Stimulated activated CD8-positive, alpha-beta memory T cell treated with anti-CD3 and anti-CD28 coated beads, Interleukin-15, amount 100 ng/mL, for 24 hours (primary cell): ENCODE measurements around the gene SUCO.
"Not testable (repeated sequence)": the region's sequence is repeated elsewhere in the genome, so short reads cannot be mapped to it uniquely, and the experiment has no call there.

Experiments used
- DNase-seq: peaks from one replicate; pipeline ENCODE4 v3.0.0-alpha.2; 2020; ENCODE audit warnings: low read depth

The SUCO gene

DNA sequence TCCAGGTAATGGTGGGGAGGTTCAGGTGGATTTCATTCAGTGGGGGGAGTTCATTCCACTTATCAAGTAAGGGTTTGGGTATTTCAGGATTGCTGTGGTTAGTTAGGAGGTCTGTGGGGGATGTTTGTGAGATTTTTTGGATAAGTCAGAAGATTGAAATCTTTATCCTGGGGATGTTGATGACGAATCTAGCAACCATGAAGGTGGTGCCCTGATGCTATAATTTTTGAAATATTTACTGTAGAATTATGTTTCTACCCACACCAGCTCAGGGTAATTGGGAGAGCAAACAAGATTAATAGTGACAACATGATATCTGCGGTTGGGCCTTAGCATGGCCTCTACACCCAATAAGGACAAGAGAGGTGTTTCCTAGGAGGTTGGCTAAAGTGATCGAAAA lies 28.3 kb downstream of the SUCO start:
- DNase-seq = no peak

DNA sequence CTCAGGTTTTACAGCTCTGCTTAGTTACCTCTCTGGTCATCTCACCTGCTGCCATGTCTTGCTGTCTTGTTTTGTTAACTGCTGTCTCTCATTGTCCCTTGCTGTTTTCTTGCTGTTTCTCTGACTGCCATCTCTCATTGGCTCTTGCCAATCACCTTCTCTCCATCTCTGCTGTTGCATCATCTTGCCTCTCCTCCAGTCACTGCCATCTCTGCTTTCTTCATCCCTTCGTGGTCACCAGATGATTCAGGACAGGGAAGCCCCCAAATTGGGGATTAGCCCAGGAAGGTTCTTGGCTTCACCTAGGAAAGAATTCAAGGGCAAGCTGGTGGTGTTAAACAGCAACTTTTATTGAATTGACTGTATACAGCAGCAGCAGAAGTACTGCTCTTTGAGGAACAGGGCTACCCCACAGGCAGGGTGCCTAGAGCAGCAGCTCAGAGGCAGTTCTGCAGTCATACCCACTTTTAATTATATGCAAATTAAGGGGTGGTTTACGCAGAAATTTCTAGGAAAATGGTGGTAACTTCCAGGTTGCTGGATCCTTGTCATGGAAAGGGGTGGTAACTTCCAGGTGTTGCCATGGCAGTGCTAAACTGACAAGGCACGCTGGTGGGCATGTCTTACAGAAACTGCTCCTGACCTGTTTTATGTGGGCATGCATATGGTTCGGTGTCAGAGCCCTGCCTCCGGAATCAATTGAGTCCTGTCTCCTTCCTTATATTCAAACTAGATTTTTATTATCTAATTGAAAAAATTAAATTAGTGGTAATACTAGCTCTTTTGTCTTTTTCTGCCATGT lies 33.4 kb downstream of the SUCO start:
- DNase-seq = no peak

DNA sequence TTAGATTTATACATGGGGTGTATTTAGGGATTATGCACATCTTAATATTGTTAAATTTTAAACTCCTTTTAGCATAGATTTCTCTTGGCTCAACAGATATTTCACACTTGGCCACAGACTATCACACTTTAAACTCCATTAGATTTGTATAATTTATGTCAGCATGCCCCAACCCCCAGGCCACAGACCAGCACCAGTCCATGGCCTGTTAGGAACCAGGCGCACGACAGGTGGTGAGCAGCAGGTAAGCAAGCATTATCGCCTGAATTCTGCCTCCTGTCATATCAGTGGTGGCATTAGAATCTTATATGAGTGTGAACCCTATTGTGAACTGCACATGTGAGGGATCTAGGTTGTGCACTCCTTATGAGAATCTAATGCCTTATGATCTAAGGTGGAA lies 34.8 kb downstream of the SUCO start:
- DNase-seq = no peak

DNA sequence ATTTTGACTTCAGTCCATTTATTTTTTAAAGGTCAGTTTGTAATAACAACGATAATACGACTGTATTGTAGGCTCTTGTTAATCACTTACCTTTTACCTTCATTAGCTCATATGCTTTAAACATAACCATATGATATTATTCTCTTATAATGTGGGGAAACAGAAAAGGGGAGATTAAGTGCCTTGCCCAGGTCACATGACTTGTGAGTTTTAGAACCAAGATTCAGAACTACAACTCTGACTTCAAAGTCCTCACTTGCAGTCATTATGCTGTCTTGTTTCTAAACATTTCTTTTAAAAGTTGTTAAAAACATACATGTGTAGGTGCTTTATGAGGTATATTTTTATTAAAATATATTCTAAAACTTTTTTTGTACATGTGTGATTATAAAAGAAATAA lies 41.1 kb downstream of the SUCO start:
- no peak for DNase-seq

DNA sequence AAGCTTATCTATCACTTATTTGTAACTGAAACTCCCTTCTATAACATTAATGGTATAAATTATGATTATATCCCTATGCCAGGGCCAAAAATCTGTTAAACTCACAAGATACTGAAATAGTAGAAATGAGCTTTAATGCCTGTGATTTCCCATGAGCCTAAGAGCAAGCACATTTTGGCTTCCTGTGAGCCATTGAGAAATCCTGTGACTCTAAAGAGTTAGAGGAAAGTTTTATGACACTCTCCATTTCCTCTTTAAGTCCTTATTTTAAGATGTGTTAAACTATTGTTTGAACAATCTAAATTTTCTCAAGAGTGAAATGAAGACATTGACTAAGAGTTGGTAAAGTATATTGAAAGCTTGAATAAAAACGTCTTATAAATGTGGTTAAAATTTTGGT lies 45.6 kb downstream of the SUCO start:
- no peak for DNase-seq

DNA sequence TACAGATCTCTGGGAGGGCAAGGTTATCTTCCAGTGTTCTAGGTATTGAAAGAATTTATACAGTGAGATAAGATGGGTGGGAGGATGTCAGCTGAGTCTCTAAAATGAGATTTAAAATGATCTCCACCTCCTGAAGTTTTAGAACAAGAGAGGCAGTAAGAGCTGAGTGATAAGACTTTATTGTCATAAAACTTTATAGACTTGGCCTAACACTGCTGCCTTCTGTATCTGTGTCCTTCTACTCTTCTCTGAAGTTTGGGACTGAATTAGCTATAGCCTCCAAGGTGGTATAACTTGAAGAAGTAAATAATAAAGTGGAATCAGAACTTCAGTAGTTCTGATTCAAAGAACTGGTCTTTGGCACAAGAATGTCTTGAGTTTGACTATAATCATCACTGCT lies 48.3 kb downstream of the SUCO start:
- DNase-seq = no peak

DNA sequence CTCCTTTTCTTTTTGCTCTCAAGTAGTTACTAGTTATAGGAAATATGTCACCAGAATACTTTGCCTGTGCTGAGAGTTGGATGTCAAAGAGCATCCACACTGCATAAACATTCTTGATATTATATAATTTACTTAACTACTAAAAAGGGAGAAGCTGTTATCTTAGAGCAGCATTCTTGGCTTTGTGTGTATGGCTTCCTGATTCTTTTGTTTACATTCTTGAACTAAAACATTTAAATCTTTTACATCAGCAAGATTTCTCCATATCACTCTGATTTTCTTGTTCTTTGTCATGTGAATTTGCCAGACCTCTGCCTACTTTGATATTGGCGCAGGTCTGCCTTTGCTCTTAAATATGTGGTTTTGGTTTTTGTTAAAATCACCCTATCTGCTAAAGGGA lies 48.8 kb downstream of the SUCO start:
- DNase-seq = no peak

DNA sequence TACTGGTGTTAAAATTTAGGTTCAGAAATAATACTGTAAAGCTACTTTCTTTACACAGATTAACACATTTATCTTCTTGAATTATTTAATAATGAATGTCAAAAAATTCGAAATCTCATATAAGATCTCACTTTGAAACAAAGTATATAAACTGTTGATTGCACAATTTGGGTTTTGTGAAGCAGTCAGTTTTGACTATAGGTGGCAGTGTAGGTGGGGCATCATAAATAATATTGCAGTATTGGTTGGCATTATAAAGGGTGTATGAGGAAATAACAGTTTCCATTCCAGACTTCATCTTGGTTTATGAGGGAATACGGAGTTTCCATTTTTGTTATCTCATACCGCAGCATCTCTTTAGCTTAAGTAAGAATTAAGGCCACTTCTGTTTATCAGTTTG lies 49.9 kb downstream of the SUCO start:
- no peak for DNase-seq

DNA sequence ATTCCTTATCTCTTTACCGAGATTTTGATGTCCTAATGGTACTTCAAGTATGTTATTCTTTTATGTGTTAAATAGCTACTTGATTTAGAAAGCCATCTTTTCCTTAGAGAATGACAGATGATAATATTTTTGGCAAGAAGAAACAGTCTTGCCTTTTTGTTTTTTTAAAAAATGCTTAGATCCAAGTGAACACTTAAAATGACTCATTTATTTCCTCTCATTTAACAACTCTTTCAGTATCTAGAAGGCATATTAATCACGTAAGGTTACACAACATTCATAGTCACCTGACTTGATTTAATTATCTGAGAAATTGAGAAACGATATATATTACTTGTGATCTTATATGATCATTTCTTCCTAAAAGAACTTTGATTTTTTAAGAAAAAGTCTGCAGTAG lies 52.4 kb downstream of the SUCO start:
- DNase-seq = no peak

DNA sequence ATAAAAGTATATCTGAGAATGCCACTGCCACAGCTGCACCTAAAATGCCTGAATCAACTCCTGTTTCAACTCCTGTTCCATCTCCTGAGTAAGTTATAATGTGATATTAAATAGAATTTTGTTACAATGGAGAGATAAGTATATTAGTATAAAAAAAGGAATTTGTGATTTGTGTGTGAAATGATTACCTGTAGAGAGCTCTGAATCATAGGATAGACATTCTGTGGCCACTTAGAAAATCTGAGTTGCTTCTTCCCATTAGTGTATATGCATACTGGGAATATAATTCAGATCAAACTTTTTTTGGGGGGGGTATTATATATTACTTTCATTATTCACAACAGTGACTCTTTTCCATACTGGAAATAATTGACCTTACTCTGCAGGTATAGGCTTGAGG lies 52.9 kb downstream of the SUCO start:
- DNase-seq = no peak

DNA sequence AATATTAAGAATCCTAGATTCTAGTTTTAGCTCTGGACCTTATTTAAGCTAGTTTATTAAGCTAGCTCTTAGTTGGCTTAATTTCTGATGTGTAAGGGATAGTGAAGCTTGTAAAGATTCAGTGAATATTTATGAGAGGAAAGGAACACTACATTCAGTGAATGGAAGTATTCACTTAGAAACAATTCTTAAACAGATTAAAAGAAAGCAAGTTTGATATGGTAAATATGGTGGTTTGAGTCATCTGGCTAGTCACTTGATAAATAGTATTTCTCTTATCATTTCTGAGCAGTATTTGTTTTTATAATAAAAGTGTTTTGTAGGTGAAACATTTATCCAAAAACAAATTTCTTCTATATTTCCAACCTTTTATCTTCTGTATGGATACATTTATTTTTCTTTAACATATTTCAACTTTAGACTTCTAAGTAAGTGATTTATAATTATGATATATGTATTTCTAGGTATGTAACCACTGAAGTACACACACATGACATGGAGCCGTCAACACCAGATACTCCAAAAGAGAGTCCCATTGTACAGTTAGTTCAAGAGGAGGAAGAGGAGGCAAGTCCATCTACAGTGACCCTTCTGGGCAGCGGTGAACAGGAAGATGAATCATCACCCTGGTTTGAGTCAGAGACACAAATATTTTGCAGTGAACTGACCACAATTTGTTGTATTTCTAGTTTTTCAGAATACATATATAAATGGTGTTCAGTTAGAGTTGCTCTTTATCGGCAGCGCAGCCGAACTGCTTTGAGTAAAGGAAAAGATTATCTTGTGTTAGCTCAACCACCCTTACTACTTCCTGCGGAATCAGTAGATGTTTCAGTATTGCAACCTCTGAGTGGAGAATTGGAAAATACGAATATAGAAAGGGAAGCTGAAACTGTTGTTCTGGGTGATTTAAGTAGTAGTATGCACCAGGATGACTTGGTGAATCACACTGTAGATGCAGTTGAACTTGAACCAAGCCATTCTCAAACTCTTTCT lies 55.6 kb downstream of the SUCO start:
- no peak for DNase-seq

DNA sequence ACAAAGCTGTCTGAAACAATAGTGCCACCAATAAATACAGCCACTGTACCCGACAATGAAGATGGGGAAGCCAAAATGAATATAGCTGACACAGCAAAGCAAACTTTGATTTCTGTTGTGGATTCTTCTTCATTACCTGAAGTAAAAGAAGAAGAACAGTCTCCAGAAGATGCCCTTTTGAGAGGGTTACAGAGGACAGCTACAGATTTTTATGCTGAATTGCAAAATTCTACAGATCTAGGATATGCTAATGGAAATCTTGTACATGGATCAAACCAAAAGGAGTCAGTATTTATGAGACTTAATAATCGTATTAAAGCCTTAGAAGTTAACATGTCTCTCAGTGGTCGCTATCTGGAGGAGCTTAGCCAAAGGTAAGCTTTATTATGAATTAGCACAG lies 56.6 kb downstream of the SUCO start:
- DNase-seq = no peak

DNA sequence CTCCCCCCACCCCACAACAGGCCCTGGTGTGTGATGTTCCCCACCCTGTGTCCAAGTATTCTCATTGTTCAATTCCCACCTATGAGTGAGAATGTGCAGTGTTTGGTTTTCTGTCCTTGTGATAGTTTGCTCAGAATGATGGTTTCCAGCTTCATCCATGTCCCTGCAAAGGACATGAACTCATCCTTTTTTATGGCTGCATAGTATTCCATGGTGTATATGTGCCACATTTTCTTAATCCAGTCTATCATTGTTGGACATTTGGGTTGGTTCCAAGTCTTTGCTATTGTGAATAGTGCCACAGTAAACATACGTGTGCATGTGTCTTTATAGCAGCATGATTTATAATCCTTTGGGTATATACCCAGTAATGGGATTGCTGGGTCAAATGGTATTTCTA lies 58.5 kb downstream of the SUCO start:
- DNase-seq = not testable (repeated sequence)

DNA sequence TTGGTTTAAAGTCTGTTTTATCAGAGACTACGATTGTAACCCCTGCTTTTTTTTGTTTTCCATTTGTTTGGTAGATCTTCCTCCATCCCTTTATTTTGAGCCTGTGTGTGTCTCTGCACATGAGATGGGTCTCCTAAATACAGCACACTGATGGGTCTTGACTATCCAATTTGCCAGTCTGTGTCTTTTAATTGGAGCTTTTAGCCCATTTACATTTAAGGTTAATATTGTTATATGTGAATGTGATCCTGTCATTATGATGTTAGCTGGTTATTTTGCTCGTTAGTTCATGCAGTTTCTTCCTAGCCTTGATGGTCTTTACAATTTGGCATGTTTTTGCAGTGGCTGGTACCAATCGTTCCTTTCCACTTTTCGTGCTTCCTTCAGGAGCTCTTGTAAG lies 62.1 kb downstream of the SUCO start:
- DNase-seq = not testable (repeated sequence)

DNA sequence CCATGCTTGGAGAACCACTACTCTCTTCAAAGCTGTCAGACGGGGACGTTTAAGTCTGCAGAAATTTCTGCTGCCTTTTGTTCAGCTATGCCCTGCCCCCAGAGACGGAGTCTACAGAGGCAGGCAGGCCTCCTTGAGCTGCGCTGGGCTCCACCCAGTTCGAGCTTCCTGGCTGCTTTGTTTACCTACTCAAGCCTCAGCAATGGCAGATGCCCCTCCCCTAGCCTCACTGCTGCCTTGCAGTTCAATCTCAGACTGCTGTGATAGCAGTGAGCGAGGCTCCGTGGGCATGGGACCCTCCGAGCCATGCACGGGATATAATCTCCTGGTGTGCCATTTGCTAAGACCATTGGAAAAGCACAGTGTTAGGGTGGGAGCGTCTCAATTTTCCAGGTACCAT lies 63.8 kb downstream of the SUCO start:
- not testable (repeated sequence) for DNase-seq

DNA sequence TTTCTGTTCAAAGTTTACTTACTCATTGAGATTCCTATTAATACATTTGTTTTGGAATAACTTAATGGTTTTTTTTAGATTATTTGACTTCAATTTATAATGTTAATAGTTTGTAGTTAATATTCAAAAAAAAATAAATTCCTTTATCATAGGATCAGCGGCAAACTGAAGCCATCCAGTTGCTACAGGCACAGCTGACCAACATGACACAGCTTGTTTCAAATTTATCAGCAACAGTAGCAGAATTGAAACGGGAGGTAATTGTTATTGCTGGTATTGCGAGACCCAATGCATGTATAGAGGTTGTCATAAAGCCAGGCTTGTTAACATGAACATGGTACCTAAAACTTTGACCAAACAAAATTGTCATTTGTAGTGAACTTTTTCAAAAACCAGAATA lies 67.0 kb downstream of the SUCO start:
- no peak for DNase-seq

DNA sequence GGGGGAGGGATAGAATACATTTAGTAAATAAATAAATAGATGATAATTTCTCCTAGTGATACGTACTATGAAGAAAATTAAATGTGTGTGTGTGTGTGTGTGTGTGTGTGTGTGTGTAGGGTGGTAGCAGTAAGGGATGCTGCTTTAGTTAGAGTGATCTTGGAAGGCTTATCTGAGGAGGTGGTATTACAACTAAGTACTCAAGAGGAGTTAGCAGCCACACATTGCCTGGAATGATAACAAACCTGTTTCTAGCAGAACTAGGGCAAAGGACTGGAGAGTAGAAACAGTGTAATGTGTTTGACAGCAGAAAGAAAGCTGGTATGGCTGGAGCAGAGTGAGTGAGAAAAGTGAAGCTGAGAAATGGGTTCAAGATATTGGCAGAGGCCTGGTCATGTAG lies 67.7 kb downstream of the SUCO start:
- DNase-seq = no peak

DNA sequence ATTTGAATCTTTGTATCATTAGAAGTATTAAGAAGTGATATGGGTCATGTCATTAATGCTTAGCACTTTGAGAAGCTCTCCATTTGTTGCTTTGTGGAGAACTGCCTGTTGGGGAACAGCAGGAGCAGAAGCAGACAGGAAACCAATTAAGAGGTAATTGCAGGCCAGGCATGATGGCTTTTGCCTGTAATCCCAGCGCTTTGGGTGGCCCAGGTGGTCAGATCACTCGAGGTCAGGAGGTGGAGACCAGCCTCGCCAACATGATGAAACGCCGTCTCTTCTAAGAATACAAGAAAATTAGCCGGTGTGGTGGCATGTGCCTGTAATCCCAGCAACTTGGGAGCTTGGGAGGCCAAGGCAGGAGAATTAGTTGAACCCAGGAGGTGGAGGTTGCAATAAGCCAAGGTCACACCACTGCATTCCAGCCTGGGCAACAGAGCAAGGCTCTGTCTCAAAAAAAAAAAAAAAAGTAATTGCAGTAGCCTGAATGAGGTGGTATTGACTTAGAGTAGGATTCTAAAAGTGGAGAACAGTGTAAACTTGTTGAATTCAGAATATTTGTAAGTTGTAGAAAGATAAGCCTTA lies 68.2 kb downstream of the SUCO start:
- no peak for DNase-seq

DNA sequence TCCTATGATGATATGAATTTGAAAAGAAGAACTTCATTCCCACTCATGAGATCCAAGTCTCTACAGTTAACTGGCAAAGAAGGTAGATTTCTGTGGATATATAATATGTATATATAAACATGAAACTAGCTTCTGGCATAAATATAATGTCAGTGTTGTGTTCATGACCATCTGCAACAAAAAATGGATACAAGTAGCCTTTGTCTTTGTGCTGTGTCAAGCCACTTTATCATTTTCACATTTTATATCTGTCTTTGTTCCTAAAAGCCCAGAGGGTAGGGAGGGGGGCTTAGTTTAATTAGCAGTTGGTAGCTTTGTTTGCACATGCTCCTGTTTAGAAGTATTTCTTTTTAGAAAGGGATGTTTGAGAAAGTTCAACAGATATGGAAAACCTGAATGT lies 69.8 kb downstream of the SUCO start:
- DNase-seq = no peak

DNA sequence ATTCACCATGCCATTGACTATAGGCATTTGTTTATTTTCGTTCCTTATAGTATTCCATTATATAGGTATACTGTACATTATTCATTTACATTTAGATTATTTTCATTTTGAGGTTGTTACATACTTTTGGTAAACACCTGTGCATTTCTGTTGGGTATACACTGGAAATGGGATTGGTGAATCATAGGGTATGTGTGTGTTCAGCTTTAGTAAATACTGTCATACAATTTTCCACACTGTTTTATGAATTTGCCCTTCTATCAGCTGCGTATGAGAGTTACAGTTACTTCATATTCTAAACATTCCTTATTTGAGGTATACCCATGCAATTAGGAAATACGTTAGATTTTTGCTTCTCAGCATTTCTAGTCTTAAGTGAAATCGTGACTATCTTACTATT lies 70.9 kb downstream of the SUCO start:
- no peak for DNase-seq

DNA sequence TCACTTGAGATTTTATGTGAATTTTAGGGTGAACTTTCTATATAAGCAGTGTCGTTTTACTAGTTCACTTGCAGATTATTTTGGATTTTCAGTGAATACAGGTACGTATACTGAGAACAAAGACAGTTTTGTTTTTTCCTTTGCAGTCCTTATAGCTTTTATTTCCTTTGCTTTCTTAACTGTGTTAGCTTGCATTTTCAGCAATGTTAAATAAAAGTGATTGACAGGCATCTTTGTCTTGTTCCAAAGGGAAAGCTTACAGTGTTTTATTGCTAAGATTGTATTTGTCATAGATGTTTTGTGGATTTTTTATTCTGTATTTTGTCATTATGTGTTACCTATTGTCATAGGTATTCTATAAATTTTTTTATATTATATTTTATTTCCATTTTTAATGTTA lies 72.7 kb downstream of the SUCO start:
- DNase-seq = no peak

DNA sequence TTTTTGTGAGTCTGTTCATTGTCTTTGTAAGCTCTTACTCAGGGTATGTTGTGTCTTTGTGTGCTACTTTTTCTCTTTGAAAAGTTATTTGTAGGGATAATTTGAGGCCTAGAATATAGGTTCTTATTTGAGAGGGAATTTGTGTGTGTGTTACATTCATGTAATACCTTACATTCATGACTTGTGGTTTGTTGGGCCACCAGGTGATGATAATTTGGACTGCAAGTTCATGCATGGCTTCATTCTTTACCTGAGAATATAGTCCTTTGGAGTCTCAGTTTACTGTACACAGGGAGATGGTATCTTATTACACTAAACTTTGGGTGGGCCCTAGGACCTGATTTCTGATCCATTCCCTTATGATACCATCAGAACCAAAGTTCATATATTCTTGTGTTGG lies 74.2 kb downstream of the SUCO start:
- no peak for DNase-seq

DNA sequence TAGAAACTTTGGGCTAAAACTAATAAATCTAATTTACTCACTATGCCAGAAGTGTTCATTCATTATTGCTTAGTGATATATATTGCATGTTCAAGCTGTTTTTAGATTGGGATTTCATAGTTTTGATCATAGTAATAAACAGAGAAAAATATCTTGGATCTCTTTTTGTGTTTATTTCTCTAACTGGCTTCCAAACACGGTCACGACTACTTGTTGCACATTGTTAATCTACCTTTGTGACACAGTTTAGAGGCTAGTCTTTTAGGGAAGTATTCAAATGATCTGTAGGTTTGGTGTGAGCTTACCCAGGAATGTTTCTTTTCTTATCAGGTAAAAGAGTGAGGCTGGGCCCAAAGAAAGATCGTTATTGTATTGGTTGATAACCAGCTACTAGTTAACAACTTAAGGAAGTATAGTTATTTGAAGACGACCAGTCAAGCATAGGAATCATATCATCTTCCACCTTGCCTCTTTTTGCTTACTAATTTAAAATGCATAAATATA lies 75.2 kb downstream of the SUCO start:
- no peak for DNase-seq
